ENCODE measurements around the gene TNRC18. TPM values are rescaled to one million over a fixed set of nuclear protein-coding genes. Genes with fewer than 3 reads are reported as not detected.

Gene TNRC18
- total RNA-seq, 2 donors from 2014 or later: 32.0 to 53.6 TPM

DNA sequence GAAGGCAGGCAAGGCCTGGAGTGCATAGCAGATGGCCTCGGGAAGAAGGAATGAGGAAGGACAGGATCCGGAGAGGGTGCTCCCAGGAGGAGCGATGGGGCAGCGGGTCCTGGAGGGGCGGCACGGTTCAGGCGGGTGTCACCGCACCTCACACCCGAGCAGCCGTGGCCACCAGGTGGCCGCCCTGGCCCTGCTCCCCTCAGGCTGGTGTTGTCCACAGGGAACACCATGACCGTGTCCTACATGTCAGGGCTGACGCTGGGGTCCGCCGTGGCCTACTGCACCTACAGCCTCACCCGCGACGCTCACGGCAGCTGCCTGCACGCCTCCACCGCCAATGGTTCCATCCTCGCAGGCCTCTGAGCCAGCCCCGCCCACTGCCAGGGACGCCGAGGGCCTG is 121.1 kb downstream of the TNRC18 start:
- H3K27me3 ChIP-seq: no peaks in the 10 kb centered on the region
- peaks cover 4% of the 10 kb centered on the region for H3K36me3 ChIP-seq
- H3K4me3 ChIP-seq: no peak overlapping the region
- H3K27ac ChIP-seq: no peak overlapping the region
- no peaks in the 10 kb centered on the region for H3K9me3 ChIP-seq
- no peaks in the 10 kb centered on the region for H3K4me1 ChIP-seq
- DNase-seq (ENCODE audit: low spot score): no peak
- TF ChIP-seq CTCF (IDR thresholded peaks at IDR 0.05): no peak

GRCh38 chr7:5300366-5300765 is 123.3 kb downstream of the TNRC18 start:
- no peaks in the 10 kb centered on the region for H3K27me3 ChIP-seq
- H3K36me3 ChIP-seq: no peaks in the 10 kb centered on the region
- TF ChIP-seq CTCF (IDR thresholded peaks at IDR 0.05): no peak
- no peaks in the 10 kb centered on the region for H3K4me1 ChIP-seq
- no peaks in the 10 kb centered on the region for H3K9me3 ChIP-seq
- H3K4me3 ChIP-seq: no peak overlapping the region
- H3K27ac ChIP-seq: no peak overlapping the region
- no peak for DNase-seq (ENCODE audit: low spot score)

GRCh38 chr7:5296611-5297226 is 126.9 kb downstream of the TNRC18 start:
- no peak for TF ChIP-seq CTCF (IDR thresholded peaks at IDR 0.05)
- DNase-seq (ENCODE audit: low spot score): no peak
- no peak overlapping the region for H3K27ac ChIP-seq
- no peak overlapping the region for H3K4me3 ChIP-seq
- H3K36me3 ChIP-seq: no peaks in the 10 kb centered on the region
- H3K9me3 ChIP-seq: no peaks in the 10 kb centered on the region
- H3K4me1 ChIP-seq: no peaks in the 10 kb centered on the region
- no peaks in the 10 kb centered on the region for H3K27me3 ChIP-seq

DNA sequence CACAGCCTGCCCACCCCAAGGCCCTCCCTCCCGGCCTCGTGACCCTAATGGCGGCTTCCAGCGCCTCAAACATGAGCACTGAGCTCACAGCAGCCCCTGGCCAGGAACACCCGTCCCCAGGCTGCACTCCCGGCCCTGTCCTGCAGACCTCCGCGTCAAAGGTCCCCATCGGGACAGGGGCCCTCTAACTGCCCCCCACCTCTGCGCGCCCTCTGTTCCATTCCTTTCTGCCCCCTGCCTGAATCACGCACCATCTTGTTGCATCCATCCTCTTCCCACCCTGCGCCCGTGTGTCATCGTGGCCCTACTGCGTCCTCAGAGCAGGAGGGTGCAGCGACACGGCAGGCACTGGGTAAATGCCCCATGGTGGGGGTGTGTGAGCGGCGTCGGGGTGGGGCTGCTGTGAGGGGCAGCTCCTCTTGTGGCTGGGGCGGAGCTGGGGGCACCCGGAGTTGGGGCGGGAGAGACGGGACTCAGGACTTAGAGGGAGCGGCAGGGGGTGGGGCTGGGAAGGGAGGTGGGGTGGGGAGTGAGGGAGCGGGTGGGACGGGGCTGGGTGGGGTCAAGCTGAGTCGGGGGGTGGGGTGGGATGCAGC is 127.5 kb downstream of the TNRC18 start:
- no peak for TF ChIP-seq CTCF (IDR thresholded peaks at IDR 0.05)
- H3K4me1 ChIP-seq: no peaks in the 10 kb centered on the region
- no peak for DNase-seq (ENCODE audit: low spot score)
- H3K36me3 ChIP-seq: no peaks in the 10 kb centered on the region
- no peak overlapping the region for H3K27ac ChIP-seq
- no peaks in the 10 kb centered on the region for H3K27me3 ChIP-seq
- H3K4me3 ChIP-seq: no peak overlapping the region
- H3K9me3 ChIP-seq: no peaks in the 10 kb centered on the region

GRCh38 chr7:5295039-5296014 is 128.3 kb downstream of the TNRC18 start:
- Histone ChIP-seq H3K4me3 (no peak overlapping the region), H3K27ac (no peak overlapping the region), H3K27me3 (no peaks in the 10 kb centered on the region), H3K4me1 (no peaks in the 10 kb centered on the region), H3K36me3 (no peaks in the 10 kb centered on the region), H3K9me3 (no peaks in the 10 kb centered on the region)
- no peak for DNase-seq (ENCODE audit: low spot score)
- TF ChIP-seq CTCF (IDR thresholded peaks at IDR 0.05): no peak
